ENCODE results near the gene C1QTNF12. TPM values are rescaled to one million over a fixed set of nuclear protein-coding genes. Genes with fewer than 3 reads are reported as not detected.

C1QTNF12 gene
- total RNA-seq, 1 donor, result 0.27 TPM

GRCh38 chr1:1241588-1242219 lies 4.8 kb downstream of the C1QTNF12 start:
- DNase-seq (ENCODE audit: low read depth in 2 of 3, low spot score in 2 of 3), result no peak

GRCh38 chr1:1240822-1241587 lies 5.5 kb downstream of the C1QTNF12 start:
- no peak for DNase-seq (ENCODE audit: low read depth in 2 of 3, low spot score in 2 of 3)

DNA sequence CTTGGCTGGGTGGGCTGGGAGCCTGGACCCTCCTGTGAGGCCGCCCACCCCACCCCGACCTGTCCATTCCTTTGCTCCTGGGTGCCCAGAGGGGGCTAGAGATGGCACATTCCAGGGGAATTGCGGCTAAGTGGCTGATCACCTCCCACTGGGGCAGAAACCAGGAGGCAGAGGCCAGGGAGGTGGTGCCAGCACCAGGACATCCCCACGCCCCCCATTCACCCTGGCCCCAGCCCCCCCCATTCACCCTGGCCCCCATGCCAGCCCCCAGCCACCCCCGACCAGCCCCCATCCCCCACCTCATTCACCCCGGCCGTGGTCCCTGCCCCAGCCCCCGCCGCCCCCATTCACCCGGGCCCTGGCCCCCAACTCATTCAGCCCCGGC lies 6.2 kb downstream of the C1QTNF12 start:
- no peak for DNase-seq (ENCODE audit: low read depth in 2 of 3, low spot score in 2 of 3)

DNA sequence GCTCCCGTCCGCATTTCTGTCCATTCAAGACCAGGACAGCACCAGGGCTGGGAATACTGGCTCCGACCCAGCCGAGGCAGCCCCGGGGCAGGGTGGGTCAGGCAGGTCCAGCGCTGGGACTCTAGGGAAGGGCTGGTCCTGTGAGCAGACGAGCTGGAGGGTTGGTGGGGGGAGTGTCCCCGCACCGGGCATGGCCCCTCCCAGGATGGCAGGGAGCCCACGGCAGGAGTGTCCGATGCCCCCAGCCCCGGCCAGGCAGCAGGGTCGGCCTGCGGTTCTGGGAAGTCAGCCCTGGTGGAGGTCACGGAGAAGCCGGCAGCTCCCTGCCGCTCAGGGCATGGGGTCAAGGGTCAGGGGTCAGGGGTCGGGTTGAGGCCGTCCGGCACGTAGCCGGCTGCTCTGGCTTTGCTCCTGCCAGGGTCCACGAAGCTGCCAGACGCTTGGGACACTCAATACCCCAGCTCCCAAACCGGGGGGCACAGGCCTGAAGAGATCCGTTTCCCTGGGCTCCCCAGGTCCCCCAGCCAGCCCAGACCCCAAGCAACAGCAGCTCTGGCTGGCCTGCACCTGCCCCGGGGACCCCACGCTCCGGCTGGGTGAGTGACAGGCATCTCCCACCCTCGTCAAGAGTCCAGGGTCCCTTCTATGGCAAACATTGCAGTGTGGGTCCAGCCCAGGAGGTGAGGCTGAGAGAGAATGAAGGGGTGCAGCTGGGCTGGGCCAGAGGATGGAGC lies 6.7 kb downstream of the C1QTNF12 start:
- DNase-seq (ENCODE audit: low read depth in 2 of 3, low spot score in 2 of 3), result no peak

- DNase-seq (ENCODE audit: low read depth in 2 of 3, low spot score in 2 of 3), result no peak
Measured at GRCh38 chr1:1239227-1239613, 7.3 kb downstream of the C1QTNF12 start.

GRCh38 chr1:1238702-1239178 lies 7.8 kb downstream of the C1QTNF12 start:
- no peak for DNase-seq (ENCODE audit: low read depth in 2 of 3, low spot score in 2 of 3)

DNA sequence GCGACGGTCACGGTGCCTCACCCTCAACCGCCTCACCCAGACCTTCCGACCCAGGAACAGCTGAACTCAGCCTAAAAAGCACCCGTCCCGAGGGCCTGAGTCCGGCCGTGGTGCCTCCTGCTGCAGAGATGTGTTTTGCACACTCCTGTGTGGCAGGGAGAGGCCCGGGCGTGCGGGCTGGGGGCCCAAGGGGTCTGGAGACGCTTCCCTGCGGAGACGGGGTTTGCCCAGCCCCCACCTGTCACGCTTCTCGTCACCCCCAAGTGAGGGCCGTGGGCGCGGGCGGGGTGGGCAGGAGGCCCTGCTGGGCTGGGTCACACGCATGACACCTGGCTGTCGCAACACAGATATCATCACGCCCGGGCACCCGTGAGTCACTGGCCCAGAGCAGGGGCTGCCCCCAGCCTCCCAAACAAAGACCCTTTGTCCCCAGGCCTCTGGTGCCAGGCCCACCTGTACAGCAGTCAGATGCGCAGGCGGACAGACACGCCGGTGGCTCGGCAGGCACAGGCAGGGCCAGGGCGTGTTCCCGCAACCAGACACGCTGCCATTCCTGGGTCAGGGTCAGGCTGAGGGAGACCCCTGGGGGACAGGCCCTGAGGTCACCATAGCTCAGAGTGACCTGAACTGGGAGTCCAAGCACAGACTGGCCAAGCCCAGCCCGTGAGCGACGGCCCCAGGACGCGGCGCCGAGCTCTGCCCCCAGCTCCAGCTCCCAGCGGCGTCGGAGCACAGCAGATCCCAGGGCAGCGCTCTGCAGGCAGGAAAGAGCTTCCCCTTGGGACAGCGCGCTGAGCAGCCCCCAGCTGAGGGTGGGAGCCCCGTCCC lies 8.4 kb downstream of the C1QTNF12 start:
- no peak for DNase-seq (ENCODE audit: low read depth in 2 of 3, low spot score in 2 of 3)

GRCh38 chr1:1236945-1237873 lies 9.3 kb downstream of the C1QTNF12 start:
- no peak for DNase-seq (ENCODE audit: low read depth in 2 of 3, low spot score in 2 of 3)

DNA sequence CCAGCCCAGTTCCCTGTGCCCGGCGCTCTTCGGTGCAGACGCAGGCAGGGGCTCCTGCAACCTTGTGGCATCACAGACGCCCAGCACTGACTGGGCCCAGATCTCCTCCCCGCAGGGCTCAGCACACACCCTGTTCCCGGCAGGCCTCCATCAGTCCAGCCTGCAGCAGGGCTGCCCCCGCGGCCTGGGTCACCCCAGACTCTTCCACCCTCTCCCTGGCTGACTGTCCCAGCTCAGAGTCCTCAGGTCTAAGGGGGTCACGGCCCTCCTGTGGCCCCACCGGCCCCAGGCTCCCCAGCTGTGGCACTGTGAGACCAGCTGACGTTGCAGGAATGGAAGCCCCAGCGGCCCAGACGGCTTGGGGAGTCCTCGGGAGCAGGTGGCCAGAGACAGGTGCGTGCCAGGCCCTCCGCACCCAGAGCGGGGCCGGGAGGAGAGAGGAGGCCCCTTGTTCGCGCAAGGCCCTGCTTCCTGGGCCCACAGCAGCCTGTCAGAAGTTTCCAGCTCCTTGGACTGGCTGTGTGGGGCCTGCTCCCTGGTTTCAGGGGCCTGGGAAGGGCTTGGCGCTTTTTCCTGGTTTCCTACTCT lies 10.3 kb downstream of the C1QTNF12 start:
- DNase-seq (ENCODE audit: low read depth in 2 of 3, low spot score in 2 of 3), result no peak

- DNase-seq (ENCODE audit: low read depth in 2 of 3, low spot score in 2 of 3), result no peak
Measured at GRCh38 chr1:1235016-1235744, 11.3 kb downstream of the C1QTNF12 start.

DNA sequence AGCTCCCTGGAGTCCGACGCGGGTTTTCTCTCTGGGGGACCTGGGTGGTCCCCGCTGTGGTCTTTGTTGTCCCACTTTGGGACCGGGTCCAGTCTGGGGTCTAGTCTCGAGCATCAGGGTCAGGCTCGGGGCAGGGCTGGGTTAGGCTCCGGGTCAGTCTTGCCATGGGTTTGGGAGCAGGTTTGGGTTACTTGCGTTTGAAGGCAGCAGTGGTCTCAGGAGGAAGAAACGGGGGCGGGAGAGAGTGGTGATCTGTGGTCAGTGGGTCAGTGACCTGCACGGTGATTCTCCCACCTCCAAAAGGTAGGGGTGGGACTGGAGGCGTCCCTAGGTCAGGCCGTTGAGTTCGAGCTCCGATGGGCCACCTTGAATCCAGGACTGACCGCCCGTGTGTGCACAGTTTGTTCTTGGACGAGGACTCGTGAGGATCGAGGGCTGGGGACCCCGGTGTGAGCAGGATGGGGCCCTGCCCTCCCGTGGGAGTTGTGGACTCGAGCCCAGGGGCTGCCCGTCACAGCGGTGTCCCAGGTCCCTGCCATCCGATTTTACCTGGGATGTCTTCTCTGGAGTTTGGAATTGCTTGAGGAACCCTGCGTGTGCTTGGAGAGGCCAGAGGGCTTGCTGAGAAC lies 12.2 kb downstream of the C1QTNF12 start:
- no peak for DNase-seq (ENCODE audit: low read depth in 2 of 3, low spot score in 2 of 3)

GRCh38 chr1:1233567-1233892 lies 13.0 kb downstream of the C1QTNF12 start:
- no peak for DNase-seq (ENCODE audit: low read depth in 2 of 3, low spot score in 2 of 3)

- no peak for DNase-seq (ENCODE audit: low read depth in 2 of 3, low spot score in 2 of 3)
Measured at GRCh38 chr1:1232796-1233566, 13.5 kb downstream of the C1QTNF12 start.

DNA sequence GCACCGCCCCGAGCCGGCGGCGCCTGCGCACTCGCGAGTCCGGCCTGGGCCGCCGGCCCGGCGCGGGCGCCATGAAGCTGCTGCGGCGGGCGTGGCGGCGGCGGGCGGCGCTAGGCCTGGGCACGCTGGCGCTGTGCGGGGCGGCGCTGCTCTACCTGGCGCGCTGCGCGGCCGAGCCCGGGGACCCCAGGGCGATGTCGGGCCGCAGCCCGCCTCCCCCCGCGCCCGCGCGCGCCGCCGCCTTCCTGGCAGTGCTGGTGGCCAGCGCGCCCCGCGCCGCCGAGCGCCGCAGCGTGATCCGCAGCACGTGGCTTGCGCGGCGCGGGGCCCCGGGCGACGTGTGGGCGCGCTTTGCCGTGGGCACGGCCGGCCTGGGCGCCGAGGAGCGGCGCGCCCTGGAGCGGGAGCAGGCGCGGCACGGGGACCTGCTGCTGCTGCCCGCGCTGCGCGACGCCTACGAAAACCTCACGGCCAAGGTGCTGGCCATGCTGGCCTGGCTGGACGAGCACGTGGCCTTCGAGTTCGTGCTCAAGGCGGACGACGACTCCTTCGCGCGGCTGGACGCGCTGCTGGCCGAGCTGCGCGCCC lies 14.2 kb downstream of the C1QTNF12 start, which contains the start of gene B3GALT6:
B3GALT6 (plus strand) TSS at position 30 of the 588 bp plus-strand sequence; CDS start at position 72, 42 bp downstream.
- DNase-seq (ENCODE audit: low read depth in 2 of 3, low spot score in 2 of 3), result no peak

DNA sequence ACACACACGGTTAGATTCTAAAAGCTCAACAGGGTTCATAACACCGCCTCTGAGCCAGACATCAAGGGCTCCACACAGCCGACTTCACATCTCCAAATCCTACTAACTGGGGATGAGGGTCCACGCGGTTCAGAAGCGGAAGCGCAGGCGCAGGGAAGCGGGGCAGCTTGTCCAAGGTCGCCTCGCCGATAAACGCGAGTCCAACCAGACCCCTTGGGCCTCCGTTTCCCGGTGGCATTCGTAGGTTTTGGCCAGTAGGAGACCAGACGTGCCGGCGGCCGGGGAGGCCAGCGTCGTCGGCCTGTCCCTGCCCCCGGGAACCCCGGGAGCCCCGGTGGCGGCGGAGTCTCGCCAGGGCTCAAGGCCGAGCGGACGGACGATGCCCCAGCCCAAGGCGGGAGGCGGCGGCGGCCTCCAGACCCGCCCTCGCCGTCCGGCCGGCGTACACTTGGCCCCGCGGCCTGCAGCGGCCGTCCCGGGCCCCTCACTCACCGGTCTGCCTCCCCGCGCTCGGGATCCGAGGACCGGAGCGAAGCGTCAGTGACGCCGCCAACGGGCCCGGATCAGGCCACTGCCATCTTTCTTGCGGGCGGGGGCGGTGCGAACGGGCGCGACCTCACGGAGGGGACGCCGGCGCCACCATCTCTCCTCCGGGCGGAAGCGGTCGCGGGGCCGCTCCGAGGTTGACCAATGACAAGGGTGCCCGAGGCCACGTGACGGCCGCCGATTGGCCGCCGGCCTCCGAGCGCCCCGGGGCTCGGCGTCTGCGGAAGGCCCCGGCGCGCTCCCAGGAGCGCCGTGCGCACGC lies 14.9 kb downstream of the C1QTNF12 start, which contains the start of gene SDF4:
SDF4 (minus strand) TSS at position 602 of the 808 bp plus-strand sequence. CDS start 3,229 bp downstream, outside the sequence.
- peak; percentile 95 to 97 (median 97) for DNase-seq (ENCODE audit: low read depth in 2 of 3, low spot score in 2 of 3)

Data from hematopoietic multipotent progenitor cell (in vitro differentiated cells).